Small intestine (tissue), 7 donors: ENCODE measurements around the gene PHOX2A. TPM values are rescaled to one million over a fixed set of nuclear protein-coding genes. Genes with fewer than 3 reads are reported as not detected.
A peak's percentile ranks its signal among the peaks of the same experiment; 100 is the strongest.
"Not testable (repeated sequence)": the region's sequence is repeated elsewhere in the genome, so short reads cannot be mapped to it uniquely, and the experiment has no call there.

Experiments
- DNase-seq, 2 donors: peaks; one replicate each; pipeline versions ENCODE4 v3.0.0 to v3.0.0-alpha.2; 2013
- FAIRE-seq: peaks from 2 replicates; lab custom pipeline; 2012; peaks lifted over from hg19 to GRCh38; lab: Jason Lieb, UNC
- H3K27ac ChIP-seq, 3 donors: one replicate each; pipeline ENCODE4 v1.5.1; 2013; ENCODE audit warnings: low read length in 2 of 3, mild to moderate bottlenecking in 2 of 3, control low read depth in 1 of 3, inconsistent platforms in 1 of 3, low read depth in 1 of 3, moderate library complexity in 1 of 3
- H3K27me3 ChIP-seq, 3 donors: one replicate each; pipeline ENCODE4 v1.6.1; 2013; ENCODE audit warnings: low read length in 3 of 3, inconsistent platforms in 1 of 3; ENCODE audit not compliant: control insufficient read depth in 3 of 3, insufficient read depth in 3 of 3
- H3K36me3 ChIP-seq, 3 donors: one replicate each; pipeline ENCODE4 v1.6.1; 2013; ENCODE audit warnings: low read length in 3 of 3, inconsistent platforms in 1 of 3, low read depth in 1 of 3, mild to moderate bottlenecking in 1 of 3, moderate library complexity in 1 of 3; ENCODE audit not compliant: control insufficient read depth in 3 of 3, insufficient read depth in 2 of 3
- H3K4me1 ChIP-seq, 3 donors: one replicate each; pipeline ENCODE4 v1.6.1; 2013; ENCODE audit warnings: low read length in 2 of 3, inconsistent platforms in 1 of 3, low read depth in 1 of 3, mild to moderate bottlenecking in 1 of 3, moderate library complexity in 1 of 3; ENCODE audit not compliant: control insufficient read depth in 3 of 3, insufficient read depth in 2 of 3
- H3K4me3 ChIP-seq, 3 donors: one replicate each; pipeline ENCODE4 v1.5.1; 2013; ENCODE audit warnings: low read length in 3 of 3, control low read depth in 1 of 3, inconsistent platforms in 1 of 3, low read depth in 1 of 3, mild to moderate bottlenecking in 1 of 3, moderate library complexity in 1 of 3
- H3K9me3 ChIP-seq, 2 donors: one replicate each; pipeline ENCODE4 v1.6.1; 2013; ENCODE audit warnings: low read depth in 1 of 2, low read length in 1 of 2; ENCODE audit not compliant: control insufficient read depth in 2 of 2, insufficient read depth in 1 of 2
- WGBS, 3 donors: extraction: QIAGEN DNeasy Blood & Tissue Kit; methylation state at CpG; one replicate each; pipeline ENCODE4 v1.1.7; 2013; 5-methylcytosine and 5-hydroxymethylcytosine counted together
- polyA plus RNA-seq, 4 donors: library from polyadenylated mRNA; stranded (reverse) in 3 of 4; unstranded in 1 of 4; fragments of 200-250 nt in 3 of 4; fragments of 120-200 nt in 1 of 4; gene quantifications; one replicate each; pipeline versions ENCODE4 v1.2.1 to v1.2.3, GENCODE V29; 2013
- donor health status: healthy with polysubstance abuse.
- donor health status: control.
- donor health status: control.
- donor health status: Bipolar disorder and iron deficiency.
- donor health status: healthy.

The PHOX2A gene
- polyA plus RNA-seq, 4 donors = 0.86 to 3.3 TPM; not detected in 2

DNA sequence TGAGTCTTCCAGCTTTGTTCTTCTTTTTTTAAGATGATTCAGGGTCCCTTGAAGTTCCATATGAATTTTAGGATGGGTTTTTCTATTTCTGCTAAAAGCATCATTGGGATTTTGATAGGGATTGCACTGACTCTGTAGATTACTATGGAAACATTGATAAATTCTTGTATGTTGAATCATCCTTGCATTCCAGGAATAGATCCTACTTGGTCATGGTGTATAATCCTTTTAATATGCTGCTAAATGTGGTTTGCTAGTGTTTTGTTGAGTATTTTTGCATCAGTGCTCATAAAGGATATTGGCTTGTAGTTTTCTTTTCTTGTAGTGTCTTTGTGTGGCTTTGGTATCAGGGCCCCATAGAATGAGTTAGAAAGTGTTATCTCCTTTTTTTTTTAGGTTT lies 34.9 kb upstream of the PHOX2A start:
- peaks cover 0 to 4% of the 10 kb centered on the region in 2 donors for H3K9me3 ChIP-seq
- H3K4me3 ChIP-seq = no peak overlapping the region
- H3K27me3 ChIP-seq = no peaks in the 10 kb centered on the region
- DNase-seq (no peak), FAIRE-seq (no peak)
- no peaks in the 10 kb centered on the region for H3K36me3 ChIP-seq
- no peaks in the 10 kb centered on the region for H3K4me1 ChIP-seq
- H3K27ac ChIP-seq = no peak overlapping the region

DNA sequence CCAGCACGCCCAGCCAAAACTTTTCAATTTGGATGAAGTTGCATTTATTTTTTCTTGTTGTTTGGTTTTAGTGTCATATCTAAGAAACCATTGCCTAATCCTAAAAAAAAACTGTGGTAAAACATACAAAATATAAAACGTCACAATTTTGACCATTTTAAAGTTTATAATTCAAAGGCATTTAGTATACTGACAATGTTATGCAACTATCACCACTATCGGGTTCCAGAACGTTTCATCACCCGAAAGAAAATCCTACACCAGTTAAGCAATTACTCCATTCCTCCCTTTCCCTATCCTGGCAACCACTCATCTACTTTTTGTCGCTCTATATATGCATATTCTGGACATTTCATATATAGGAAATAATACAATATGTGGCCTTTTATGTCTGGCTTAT lies 30.5 kb upstream of the PHOX2A start:
- 86 to 88% (median 87%) methylated on average over 6 of the region's 6 CpGs for WGBS, 3 donors
- FAIRE-seq (no peak), DNase-seq (no peak)
- Histone ChIP-seq H3K27me3 (no peaks in the 10 kb centered on the region), H3K9me3 (no peaks in the 10 kb centered on the region), H3K4me3 (no peak overlapping the region), H3K27ac (no peak overlapping the region), H3K4me1 (no peaks in the 10 kb centered on the region), H3K36me3 (no peaks in the 10 kb centered on the region)

DNA sequence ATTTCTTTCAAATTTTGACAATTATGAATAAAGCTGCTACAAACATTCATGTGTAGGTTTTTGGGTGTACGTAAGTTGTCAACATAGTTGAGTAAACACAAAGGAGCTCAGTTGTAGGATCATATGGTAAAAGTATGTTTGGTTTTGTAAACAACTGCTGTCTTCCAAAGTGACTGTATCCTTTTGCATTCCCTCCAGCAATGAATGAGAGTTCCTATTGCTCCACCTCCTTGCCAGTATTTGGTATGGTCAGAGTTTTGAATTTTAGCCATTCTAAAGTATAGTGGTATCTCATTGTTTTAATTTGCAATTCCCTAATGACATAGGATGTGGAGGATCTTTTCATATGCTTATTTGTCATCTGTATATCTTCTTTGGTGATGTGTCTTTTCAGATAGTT lies 28.0 kb upstream of the PHOX2A start:
- H3K36me3 ChIP-seq = no peaks in the 10 kb centered on the region
- H3K27ac ChIP-seq = no peak overlapping the region
- DNase-seq (no peak), FAIRE-seq (no peak)
- no peak overlapping the region for H3K4me3 ChIP-seq
- no peaks in the 10 kb centered on the region for H3K27me3 ChIP-seq
- H3K9me3 ChIP-seq = no peaks in the 10 kb centered on the region
- WGBS, 3 donors = 65 to 94% (median 86%) methylated on average over 1 of the region's 1 CpG
- no peaks in the 10 kb centered on the region for H3K4me1 ChIP-seq

DNA sequence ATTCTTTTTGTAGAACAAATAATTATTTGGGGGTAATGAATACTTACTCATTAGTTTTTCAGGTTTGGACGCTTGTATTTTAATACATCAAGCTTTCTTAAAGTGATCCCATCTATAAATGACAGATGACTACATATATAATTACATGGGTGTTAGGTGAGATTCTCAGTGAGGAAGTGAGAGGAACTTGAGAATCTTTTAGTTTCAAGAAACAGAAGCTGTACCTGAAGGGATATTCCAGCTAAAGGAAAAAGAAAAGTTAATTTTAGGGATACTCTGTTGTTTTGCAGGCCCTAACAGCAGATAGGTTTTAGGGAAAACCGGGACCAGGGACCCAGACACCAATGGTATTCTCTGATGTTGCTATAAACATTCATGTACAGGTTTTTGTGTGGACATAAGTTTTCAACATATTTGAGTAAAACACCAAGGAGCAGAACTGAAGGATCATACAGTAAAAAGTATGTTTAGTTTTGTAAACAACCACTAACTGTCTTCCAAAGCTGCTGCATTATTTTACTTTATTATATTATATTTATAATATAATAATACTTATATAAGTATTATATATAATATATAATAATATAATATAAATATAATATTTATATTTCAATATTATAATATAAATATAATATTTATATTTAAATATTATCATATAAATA lies 24.1 kb upstream of the PHOX2A start:
- Histone ChIP-seq H3K27me3 (no peaks in the 10 kb centered on the region), H3K36me3 (no peaks in the 10 kb centered on the region), H3K4me3 (no peak overlapping the region), H3K9me3 (no peaks in the 10 kb centered on the region), H3K4me1 (no peaks in the 10 kb centered on the region), H3K27ac (no peak overlapping the region)
- DNase-seq (no peak), FAIRE-seq (no peak)
- WGBS, 3 donors = 71 to 85% (median 80%) methylated on average over 2 of the region's 2 CpGs

DNA sequence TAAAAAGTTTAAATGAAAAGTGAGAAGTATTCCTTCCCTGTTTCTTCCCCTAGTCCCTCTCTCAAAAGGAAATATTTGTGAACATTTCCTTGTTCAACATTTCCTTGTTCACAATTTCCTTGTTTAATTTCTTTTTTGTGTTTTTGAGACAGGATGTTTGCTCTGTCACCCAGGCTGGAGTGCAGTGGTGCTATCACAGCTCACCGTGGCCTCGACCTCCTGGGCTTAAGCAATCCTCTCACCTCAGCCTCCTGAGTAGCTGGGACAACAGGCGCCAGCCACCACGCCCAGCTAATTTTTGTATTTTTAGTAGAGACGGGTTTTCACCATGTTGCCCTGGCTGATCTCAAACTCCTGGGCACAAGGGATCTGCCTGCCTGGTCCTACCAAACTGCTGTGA lies 23.0 kb upstream of the PHOX2A start:
- FAIRE-seq, H3K4me1 ChIP-seq, DNase-seq, H3K27me3 ChIP-seq, H3K4me3 ChIP-seq, H3K36me3 ChIP-seq, H3K27ac ChIP-seq, H3K9me3 ChIP-seq: not testable (repeated sequence)
- WGBS, 3 donors = 62 to 72% (median 66%) methylated on average over 5 of the region's 5 CpGs

DNA sequence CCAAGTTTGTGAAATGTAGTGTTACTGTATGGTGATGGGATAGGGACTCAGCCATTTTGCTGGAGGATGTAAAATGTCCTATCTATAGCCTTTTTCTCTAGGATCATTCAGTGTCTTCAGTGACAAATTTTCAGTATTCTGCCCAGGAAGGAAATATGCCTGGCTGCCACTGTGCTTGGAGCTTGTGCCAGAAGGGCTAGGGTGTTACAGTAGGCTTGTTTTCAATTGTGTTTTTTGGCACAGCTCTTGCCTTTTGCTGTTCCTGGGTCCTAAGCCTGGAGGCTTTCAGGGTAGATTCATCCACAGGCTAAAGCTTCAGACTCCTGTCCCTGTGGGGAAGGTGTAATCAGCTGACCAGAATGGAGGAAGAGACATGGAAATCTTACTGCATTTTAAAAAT lies 22.0 kb upstream of the PHOX2A start:
- Histone ChIP-seq H3K4me3 (no peak overlapping the region), H3K27ac (no peak overlapping the region), H3K4me1 (no peaks in the 10 kb centered on the region), H3K9me3 (no peaks in the 10 kb centered on the region), H3K36me3 (no peaks in the 10 kb centered on the region), H3K27me3 (no peaks in the 10 kb centered on the region)
- DNase-seq (no peak), FAIRE-seq (no peak)

DNA sequence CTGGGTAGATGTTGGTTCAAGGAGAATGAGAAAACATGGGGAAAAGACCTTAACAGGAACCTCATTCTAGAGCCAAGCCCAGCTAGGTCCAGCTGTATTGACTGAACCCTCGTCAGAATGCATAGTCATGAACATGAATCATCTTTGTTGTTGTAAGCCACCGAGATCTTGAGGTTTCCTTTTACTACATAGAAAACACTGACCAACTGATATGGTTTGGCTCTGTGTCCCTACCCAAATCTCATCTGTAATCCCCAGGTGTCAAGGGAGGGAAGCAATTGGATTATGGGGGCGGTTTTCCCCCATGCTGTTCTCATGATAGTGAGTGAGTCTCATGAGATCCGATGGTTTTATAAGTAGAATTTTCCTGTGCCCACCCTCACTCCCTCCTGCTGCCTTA lies 19.4 kb upstream of the PHOX2A start:
- FAIRE-seq (no peak), DNase-seq (no peak)
- H3K4me1 ChIP-seq = no peaks in the 10 kb centered on the region
- no peaks in the 10 kb centered on the region for H3K9me3 ChIP-seq
- 59 to 63% (median 62%) methylated on average over 4 of the region's 4 CpGs for WGBS, 3 donors
- H3K36me3 ChIP-seq = no peaks in the 10 kb centered on the region
- H3K27me3 ChIP-seq = peaks cover 0 to 4% (median 0%) of the 10 kb centered on the region in 3 donors
- H3K4me3 ChIP-seq = no peak overlapping the region
- no peak overlapping the region for H3K27ac ChIP-seq

DNA sequence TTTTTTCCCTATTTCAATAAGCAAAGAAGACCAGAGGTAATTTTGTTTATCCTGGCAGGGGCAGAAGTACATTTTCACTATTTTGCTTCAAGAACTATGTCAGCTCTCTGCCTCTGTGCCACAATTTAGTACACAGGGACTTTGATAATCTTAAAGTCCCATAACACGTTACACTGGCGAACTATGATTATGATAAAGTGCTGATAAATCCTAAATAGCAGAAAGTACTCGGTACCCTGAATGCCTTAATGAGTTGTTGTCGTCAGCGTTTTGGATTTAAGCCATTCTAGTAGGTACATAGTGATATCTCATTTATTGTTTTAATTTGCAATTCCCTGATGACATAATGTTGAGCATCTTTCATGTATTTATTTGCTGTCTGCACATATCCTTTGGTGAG lies 16.6 kb upstream of the PHOX2A start:
- DNase-seq = peak in 1 of 2 donors; percentile 6
- WGBS, 3 donors = 19 to 60% (median 41%) methylated on average over 5 of the region's 5 CpGs
- H3K4me1 ChIP-seq = no peaks in the 10 kb centered on the region
- no peaks in the 10 kb centered on the region for H3K36me3 ChIP-seq
- H3K4me3 ChIP-seq = no peak overlapping the region
- no peaks in the 10 kb centered on the region for H3K9me3 ChIP-seq
- no peak overlapping the region for H3K27ac ChIP-seq
- peaks cover 0 to 4% (median 0%) of the 10 kb centered on the region in 3 donors for H3K27me3 ChIP-seq
- no peak for FAIRE-seq

DNA sequence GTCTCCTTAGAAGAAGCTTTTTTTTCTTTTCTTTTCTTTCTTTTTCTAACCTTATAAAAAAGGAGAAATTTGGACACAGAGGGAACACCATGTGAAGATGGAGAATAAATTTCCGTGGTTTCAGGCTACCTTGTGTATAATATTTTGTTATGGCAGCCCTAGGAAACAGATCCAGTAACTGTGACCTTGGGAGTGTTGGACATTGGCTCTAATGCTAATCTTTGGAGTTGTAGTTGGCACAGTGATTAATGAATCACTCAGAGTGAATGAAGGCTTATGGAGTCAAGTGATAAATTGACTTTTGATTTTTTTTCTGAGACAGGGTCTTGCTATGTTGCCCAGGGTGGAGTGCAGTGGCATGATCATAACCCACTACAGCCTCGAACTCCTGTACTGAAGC lies 15.5 kb upstream of the PHOX2A start:
- Histone ChIP-seq H3K36me3 (no peaks in the 10 kb centered on the region), H3K4me3 (no peak overlapping the region), H3K9me3 (peaks cover 0 to 4% of the 10 kb centered on the region in 2 donors), H3K27ac (no peak overlapping the region), H3K4me1 (no peaks in the 10 kb centered on the region), H3K27me3 (peaks cover 0 to 9% (median 0%) of the 10 kb centered on the region in 3 donors)
- FAIRE-seq = no peak
- peak in 1 of 2 donors; percentile 30 for DNase-seq
- 65 to 81% (median 67%) methylated on average over 2 of the region's 2 CpGs for WGBS, 3 donors
